Stomach smooth muscle (tissue), 2 donors: ENCODE results near the gene DENND4C.
"Not testable (repeated sequence)": the region's sequence is repeated elsewhere in the genome, so short reads cannot be mapped to it uniquely, and the experiment has no call there.

Experiments used
- H3K27ac ChIP-seq: one replicate; pipeline ENCODE4 v1.7.0; 2013; ENCODE audit warnings: mild to moderate bottlenecking, low read length, inconsistent platforms
- H3K27me3 ChIP-seq, 2 donors: one replicate each; pipeline ENCODE4 v1.7.0; 2013; ENCODE audit warnings: low read length in 2 of 2; ENCODE audit not compliant: insufficient read depth in 2 of 2, control insufficient read depth in 1 of 2
- H3K36me3 ChIP-seq, 2 donors: one replicate each; pipeline ENCODE4 v1.7.0; 2013; ENCODE audit warnings: low read length in 2 of 2; ENCODE audit not compliant: control insufficient read depth in 2 of 2, insufficient read depth in 2 of 2
- H3K4me1 ChIP-seq: one replicate; pipeline ENCODE4 v1.7.0; 2013; ENCODE audit warnings: low read length; ENCODE audit not compliant: control insufficient read depth, insufficient read depth
- H3K4me3 ChIP-seq, 2 donors: one replicate each; pipeline ENCODE4 v1.7.0; 2013; ENCODE audit warnings: low read length in 2 of 2
- H3K9ac ChIP-seq, 2 donors: one replicate each; pipeline ENCODE4 v1.7.0; 2013; ENCODE audit warnings: low read length in 2 of 2, mild to moderate bottlenecking in 1 of 2
- H3K9me3 ChIP-seq, 2 donors: one replicate each; pipeline ENCODE4 v1.7.0; 2013; ENCODE audit warnings: low read length in 2 of 2; ENCODE audit not compliant: control insufficient read depth in 2 of 2
- donor health status: healthy.
- donor health status: Pancreatic carcinoma.

The DENND4C gene

DNA sequence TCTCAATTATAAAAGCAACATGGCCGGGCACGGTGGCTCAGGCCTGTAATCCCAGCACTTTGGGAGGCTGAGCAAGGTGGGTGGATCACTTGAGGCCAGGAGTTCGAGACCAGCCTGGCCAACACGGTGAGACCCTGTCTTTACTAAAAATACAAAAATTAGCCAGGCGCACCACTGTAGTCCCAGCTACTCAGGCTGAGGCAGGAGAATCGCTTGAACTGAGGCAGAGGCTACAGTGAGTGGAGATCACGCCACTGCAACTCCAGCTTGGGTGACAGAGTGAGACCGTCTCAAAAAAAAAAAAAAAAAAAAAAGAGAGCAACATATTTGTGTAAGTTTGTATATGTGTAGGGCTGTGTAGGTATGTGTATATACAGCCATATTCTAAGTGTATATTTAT, 142.1 kb downstream of the DENND4C start:
- Histone ChIP-seq H3K4me3 (no peak overlapping the region), H3K36me3 (peaks cover 28 to 51% of the 10 kb centered on the region in 2 donors), H3K27me3 (no peaks in the 10 kb centered on the region), H3K27ac (no peak overlapping the region), H3K9ac (no peak overlapping the region), H3K4me1 (no peaks in the 10 kb centered on the region), H3K9me3 (no peaks in the 10 kb centered on the region)

DNA sequence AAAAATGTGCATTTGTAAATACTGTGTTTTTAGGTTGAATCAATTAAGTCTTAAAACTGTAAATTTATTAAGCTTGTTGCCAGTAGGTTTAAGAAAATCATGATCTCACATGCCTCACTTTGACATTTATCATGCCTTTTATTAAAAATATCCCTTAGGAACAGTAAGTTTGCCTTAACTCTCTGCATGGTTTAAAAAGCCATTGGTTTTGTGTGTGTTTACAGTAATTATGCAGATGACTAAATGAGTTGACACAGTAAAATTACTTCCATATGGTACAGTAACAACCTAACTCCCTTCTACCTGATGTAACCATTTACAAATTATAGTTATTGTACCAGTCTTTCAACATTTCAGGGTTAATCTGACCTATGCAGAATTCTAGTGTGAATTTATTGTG, 143.0 kb downstream of the DENND4C start:
- H3K36me3 ChIP-seq, result peaks cover 32 to 59% of the 10 kb centered on the region in 2 donors
- H3K27me3 ChIP-seq, result no peaks in the 10 kb centered on the region
- no peaks in the 10 kb centered on the region for H3K4me1 ChIP-seq
- H3K9me3 ChIP-seq, result no peaks in the 10 kb centered on the region
- no peak overlapping the region for H3K9ac ChIP-seq
- H3K4me3 ChIP-seq, result no peak overlapping the region
- H3K27ac ChIP-seq, result no peak overlapping the region

DNA sequence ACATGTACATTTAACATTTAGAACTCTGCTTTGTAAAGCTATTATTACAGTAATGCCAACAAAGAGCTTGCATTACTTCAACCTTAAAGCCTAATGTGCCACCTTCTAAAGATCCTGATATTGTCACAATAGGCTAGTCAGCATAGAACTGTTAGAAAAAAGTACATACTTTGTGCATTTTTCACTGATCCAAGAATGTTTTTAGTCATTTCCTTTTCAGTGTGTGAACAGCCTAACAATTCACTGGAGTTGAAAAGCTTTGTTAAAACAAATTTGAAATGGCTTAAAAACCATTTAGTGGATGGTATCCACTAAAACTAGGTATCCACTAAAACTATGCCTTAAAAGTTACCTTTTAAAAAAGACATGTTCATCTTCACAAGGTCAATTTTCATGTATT, 145.0 kb downstream of the DENND4C start:
- Histone ChIP-seq H3K4me3 (no peak overlapping the region), H3K4me1 (peaks cover 4% of the 10 kb centered on the region), H3K9me3 (no peaks in the 10 kb centered on the region), H3K36me3 (peaks cover 26 to 54% of the 10 kb centered on the region in 2 donors), H3K27ac (no peak overlapping the region), H3K27me3 (no peaks in the 10 kb centered on the region), H3K9ac (no peak overlapping the region)

DNA sequence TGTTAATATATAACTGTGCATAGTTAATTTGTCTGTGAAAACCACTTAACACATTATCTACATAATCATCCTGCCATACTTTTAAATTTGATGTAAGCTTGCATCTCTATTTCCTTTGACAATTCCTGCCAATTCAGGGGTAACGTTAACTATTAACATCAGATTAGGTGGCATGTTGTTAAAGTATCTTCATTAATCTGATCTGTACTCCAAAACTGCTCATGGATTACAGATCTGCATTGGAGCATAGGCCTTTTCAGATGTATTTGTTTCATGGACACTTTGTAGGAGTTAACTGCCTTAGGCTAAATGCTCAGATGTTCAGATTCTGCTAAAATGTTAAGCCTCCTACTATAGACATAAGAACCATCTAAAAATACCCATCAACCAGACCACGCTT, 146.4 kb downstream of the DENND4C start:
- no peak overlapping the region for H3K4me3 ChIP-seq
- H3K27me3 ChIP-seq, result no peaks in the 10 kb centered on the region
- H3K9me3 ChIP-seq, result no peaks in the 10 kb centered on the region
- no peak overlapping the region for H3K9ac ChIP-seq
- H3K4me1 ChIP-seq, result peaks cover 4% of the 10 kb centered on the region
- H3K36me3 ChIP-seq, result peaks cover 22 to 51% of the 10 kb centered on the region in 2 donors
- no peak overlapping the region for H3K27ac ChIP-seq

DNA sequence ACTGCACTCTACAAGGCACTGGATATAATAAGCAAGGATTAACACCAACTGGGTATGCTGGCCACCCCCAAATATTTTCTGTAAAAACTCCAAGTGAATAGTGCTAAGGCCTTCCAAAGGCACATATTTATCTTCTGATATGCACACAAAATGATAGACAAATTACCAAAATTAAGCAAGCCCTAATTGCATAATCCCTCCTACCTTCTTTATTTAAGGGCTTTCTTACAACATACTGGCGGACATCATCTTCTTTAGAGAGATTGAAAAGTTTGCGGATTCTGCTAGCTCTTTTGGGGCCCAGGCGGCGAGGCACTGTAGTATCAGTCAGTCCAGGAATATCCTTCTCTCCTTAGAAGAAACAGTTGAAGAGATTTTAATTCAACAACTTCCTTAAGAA, 147.7 kb downstream of the DENND4C start:
- no peak overlapping the region for H3K27ac ChIP-seq

DNA sequence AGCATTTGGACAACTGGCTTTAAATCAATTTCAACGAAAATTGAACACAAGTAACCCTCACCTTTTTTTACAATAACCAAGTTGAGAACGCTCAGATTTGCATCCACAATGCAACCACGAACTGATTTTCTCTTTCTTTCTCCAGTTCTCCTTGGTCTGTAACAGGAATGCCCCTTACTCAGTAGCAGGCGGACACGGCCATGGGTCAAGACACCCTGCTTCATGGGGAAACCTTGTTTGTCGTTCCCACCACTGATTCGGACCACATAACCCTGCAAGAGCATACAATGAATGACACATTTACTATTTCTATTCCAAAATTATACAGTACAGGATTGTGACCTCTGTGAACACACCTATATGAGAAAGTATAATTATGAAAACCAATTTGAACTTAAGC, 148.2 kb downstream of the DENND4C start:
- Histone ChIP-seq H3K4me1 (peaks cover 4% of the 10 kb centered on the region), H3K27ac (no peak overlapping the region), H3K4me3 (peak overlapping the region; percentile 86 to 95)

More for the DNA sequence above, 147.7 kb downstream of the DENND4C start:
- Histone ChIP-seq H3K4me3 (no peak overlapping the region), H3K4me1 (peaks cover 4% of the 10 kb centered on the region), H3K27me3 (no peaks in the 10 kb centered on the region), H3K36me3 (peaks cover 22 to 46% of the 10 kb centered on the region in 2 donors), H3K9ac (no peak overlapping the region), H3K9me3 (no peaks in the 10 kb centered on the region)

DNA sequence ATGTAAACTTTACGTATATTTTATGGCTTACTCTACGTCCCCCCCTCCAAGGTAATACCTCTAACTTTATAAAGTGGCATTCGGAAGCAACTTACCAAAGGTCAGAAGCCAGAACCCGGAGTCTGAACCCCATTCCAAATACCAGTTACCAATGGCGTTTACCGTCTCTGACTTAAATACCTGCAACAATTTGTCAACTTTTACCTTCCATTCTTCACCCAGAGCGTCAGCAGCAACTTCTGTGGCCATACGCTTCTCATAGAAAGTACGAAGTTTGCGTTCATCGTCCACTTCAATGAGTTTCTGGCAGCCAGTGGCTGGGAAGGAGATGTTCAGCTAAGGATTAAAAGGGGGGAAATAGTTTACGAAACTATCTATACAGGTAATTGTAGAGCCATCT, 148.8 kb downstream of the DENND4C start:
- Histone ChIP-seq H3K4me3 (peak overlapping the region; percentile 86 to 95), H3K27me3 (no peaks in the 10 kb centered on the region), H3K9ac (peak overlapping the region; percentile 91 to 96), H3K4me1 (peaks cover 4% of the 10 kb centered on the region), H3K9me3 (no peaks in the 10 kb centered on the region), H3K36me3 (peaks cover 22 to 40% of the 10 kb centered on the region in 2 donors), H3K27ac (peak overlapping the region; percentile 84)

More for the DNA sequence above, 148.2 kb downstream of the DENND4C start:
- peak overlapping the region in 1 of 2 donors; percentile 96 for H3K9ac ChIP-seq
- H3K27me3 ChIP-seq, result no peaks in the 10 kb centered on the region
- peaks cover 22 to 42% of the 10 kb centered on the region in 2 donors for H3K36me3 ChIP-seq
- H3K9me3 ChIP-seq, result no peaks in the 10 kb centered on the region

DNA sequence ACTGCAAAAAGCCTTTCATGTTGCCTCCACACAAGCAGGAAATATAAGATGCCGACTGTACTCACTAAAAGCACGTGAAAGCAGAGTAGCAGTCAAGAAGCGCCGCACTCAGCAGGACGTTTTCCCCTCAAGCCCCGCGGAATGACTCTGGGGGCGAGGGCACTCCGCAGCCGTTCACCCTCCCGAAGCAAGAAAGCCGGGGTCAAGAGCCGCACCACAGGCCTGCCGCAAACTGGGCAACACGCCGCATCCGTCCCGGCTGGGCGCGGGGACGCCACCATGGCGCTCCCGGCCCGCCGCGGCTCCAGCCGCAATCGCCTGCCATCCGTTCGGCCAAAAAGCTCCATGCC, 149.2 kb downstream of the DENND4C start:
- Histone ChIP-seq H3K27me3 (no peaks in the 10 kb centered on the region), H3K9me3 (no peaks in the 10 kb centered on the region), H3K4me1 (peaks cover 4% of the 10 kb centered on the region), H3K27ac (peak overlapping the region; percentile 84), H3K36me3 (peaks cover 18 to 36% of the 10 kb centered on the region in 2 donors), H3K4me3 (peak overlapping the region; percentile 86 to 95), H3K9ac (peak overlapping the region; percentile 91 to 96)

DNA sequence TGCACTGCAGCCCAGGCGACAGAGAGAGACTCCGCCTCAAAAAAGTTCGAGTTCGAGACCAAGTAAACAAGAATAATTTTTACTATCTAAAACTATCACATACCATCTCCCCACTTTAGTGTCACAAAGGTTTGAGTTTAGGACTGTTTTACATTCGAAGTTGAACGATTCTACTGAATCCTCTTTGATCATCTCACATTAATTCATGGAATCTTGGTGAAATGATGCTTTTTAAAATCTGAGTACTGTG, 150.3 kb downstream of the DENND4C start:
- H3K9me3 ChIP-seq, result no peaks in the 10 kb centered on the region
- H3K27ac ChIP-seq, result peak overlapping the region; percentile 84
- H3K4me1 ChIP-seq, result peaks cover 4% of the 10 kb centered on the region
- H3K27me3 ChIP-seq, result no peaks in the 10 kb centered on the region
- H3K9ac ChIP-seq, result peak overlapping the region; percentile 91 to 96
- H3K36me3 ChIP-seq, result peaks cover 11 to 27% of the 10 kb centered on the region in 2 donors
- peak overlapping the region; percentile 86 to 95 for H3K4me3 ChIP-seq

DNA sequence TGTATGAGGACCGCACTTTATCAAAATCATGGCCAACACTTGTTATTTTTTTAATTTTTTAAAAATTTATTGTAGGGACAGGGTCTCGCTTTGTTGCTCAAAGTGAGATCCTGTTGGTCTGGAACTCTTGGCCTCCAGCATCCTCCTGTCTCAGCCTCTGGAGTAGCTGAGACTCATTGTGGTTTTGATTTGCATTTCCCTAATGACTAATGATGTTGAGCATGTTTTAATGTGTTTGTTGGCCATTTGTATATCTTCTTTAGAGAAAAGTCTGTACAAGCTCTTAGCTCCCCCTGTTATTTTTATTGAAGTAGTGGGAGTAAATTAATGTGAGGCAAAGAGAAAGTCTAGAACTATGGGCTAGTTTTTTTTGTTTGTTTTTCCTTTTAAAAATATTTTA, 151.2 kb downstream of the DENND4C start:
- H3K36me3 ChIP-seq, result peaks cover 4 to 19% of the 10 kb centered on the region in 2 donors
- H3K4me3 ChIP-seq, result no peak overlapping the region
- no peak overlapping the region for H3K9ac ChIP-seq
- peaks cover 4% of the 10 kb centered on the region for H3K4me1 ChIP-seq
- H3K27ac ChIP-seq, result no peak overlapping the region
- H3K9me3 ChIP-seq, result no peaks in the 10 kb centered on the region
- no peaks in the 10 kb centered on the region for H3K27me3 ChIP-seq

DNA sequence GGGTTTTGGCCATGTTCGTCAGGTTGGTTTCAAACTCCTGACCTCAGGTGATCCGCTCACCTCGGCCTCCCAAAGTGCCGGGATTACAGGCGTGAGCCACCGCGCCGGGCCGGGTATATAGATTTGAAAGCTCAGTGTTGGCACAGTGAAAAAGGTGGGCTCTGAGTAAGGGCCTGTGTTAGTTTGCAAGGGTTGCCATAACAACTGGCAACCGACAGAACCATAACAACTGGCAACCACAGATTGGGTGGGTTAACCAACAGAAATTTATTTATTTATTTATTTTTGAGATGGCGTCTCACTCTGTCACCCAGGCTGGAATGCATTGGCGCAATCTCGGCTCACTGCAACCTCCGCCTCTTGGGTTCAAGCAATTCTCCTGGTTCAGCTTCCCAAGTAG, 154.7 kb downstream of the DENND4C start:
- H3K9me3 ChIP-seq, H3K27ac ChIP-seq, H3K36me3 ChIP-seq, H3K27me3 ChIP-seq, H3K9ac ChIP-seq, H3K4me1 ChIP-seq, H3K4me3 ChIP-seq: not testable (repeated sequence)
